ENCODE measurements around the gene ZNG1B.
"Not testable (repeated sequence)": the region's sequence is repeated elsewhere in the genome, so short reads cannot be mapped to it uniquely, and the experiment has no call there.

The ZNG1B gene

DNA sequence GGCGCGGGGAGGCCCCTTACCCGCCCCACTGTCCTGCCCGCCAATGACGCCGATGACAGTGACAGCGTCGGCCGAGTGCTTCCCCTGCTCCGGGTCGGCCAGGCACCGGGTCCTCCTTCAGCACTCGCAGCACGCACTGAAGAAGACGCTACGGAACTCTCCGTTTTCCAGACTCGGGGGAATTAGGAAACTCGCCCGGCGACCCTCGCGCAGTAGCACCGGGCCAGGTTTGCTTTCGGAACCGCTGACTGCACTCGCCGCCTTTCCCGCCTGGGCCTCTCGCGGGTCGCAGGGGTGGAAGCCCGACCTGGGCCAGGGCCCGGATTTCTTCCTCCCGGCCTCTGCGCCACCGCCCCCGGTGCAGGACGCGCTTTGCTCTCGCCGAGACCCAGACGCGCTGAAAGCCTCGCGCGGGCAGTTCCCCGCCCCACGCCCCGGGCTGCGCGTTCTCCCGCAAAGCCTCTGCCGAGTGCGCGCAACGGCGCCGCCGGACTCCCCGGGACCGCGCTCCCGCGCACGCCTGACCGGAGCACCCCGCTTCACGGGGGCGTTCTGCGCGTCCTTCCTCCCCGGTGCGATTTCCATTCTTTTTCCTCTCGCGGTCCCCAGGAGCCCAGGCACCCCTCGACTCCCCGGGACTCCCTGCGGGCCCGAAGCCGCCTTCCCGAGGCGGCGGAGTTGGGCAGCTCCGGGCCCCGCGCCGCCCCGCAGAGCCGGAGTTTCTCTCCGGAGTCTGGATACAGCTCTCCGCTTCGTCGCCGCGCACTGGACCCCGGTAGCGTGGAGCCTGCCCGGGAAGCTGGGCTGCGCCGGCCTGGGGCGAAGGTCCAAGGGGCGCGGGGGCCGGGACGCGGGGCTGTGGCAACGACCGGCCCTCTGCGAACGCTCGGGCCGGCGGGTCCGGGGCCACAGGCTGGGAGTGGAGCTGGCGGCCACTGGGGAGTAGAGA lies 65.9 kb downstream of the ZNG1B start:
- not testable (repeated sequence) for DNase-seq (ENCODE audit: low spot score)

DNA sequence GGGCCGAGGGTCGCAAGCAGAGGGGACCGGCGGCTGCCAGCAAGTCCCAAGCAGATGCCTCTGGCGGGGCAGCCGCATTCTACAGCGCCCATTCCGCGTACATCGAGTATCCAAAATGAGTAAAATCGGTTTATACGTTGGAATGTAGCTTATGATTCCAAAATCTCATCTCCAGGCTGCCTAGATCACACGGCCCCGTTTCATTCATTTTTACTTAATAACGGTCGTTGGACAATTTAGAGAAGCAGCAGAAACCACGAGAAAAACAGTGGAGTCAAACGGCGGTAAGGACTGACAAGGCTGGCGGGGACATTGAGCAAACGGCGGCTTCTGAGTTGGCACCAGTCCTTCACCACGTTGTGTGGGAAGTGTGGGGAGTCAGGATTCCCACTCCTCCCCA lies 66.6 kb downstream of the ZNG1B start:
- not testable (repeated sequence) for DNase-seq (ENCODE audit: low spot score)

DNA sequence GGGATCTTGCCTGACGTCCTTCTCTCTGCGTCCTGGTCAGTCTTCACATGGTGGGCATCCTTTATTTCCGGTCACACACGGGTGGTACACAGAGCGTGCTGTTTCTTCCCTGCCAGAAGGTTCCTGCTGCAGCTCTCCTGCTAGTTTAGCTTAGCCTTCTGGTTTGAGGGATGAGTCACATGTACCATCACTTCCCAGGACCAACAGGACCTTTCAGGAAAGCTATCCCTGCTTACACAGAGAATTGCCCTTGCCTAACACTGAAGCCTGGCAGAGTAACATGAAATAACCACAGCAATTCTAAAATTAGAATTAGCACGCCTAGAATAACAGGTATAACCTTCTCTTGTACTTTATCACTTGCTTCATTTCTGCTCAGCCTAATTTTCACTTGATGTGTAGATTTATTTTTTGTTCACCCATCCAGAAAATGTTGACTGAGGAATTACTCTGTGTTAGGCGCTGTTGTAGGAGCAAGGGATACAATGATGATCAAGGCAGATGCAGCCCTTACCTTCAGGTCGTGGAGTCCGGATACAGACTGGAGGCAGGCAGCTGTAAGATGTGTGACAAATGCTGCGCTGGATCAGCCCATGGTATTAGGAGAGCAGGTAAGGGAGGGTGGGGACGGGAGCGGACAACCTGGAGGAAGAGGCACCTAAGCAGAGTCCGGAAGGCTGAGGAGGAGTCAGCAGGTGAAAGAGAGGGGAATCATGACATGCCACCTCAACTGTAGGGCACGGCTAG lies 70.1 kb downstream of the ZNG1B start:
- DNase-seq (ENCODE audit: low spot score) = not testable (repeated sequence)

- DNase-seq (ENCODE audit: low spot score) = not testable (repeated sequence)
These were observed 70.7 kb downstream of the ZNG1B start for GRCh38 chr2:113508187-113508586.

GRCh38 chr2:113510913-113511312 lies 73.4 kb downstream of the ZNG1B start:
- not testable (repeated sequence) for DNase-seq (ENCODE audit: low spot score)

- not testable (repeated sequence) for DNase-seq (ENCODE audit: low spot score)
These were observed 74.4 kb downstream of the ZNG1B start for GRCh38 chr2:113511859-113512258.

- DNase-seq (ENCODE audit: low spot score) = not testable (repeated sequence)
These were observed 78.0 kb downstream of the ZNG1B start for GRCh38 chr2:113515457-113515856.

DNA sequence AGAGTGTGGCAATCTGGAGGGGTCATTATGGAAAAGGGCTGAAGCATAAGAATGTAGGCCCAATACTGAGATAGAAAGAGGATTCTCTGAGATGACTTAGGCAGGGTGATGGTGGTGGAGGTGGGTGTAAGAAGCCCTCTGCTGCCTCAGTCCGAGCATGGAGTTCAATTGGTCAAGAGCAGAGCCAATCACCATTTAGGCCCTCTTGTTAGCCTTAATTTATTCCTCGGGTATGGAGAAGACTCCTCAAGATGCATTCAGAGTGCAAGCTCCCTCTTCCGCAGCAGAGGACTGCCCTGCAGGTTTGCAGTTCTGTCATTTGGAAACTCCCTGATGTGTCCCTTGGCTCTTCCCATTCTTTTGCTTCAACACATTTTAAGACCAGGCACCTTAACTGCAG lies 78.5 kb downstream of the ZNG1B start:
- not testable (repeated sequence) for DNase-seq (ENCODE audit: low spot score)

DNA sequence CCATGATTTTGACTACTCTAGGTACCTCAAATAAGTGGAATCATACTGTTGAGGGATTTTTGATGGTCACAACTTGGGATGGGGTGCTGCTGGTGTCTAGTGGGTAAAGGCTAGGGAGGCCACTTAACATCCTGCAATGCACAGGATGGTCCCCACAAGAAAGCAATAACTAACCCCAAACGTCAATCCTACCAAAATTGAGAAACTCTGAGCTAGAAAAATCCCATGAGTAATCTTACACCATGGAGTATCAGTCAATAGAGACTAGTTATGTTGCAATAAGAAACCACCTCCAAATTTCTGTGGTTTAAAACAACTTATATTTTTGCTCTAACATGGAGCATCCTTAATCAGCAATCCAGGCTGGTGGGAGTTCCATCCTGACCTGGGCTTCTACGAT lies 79.5 kb downstream of the ZNG1B start:
- DNase-seq (ENCODE audit: low spot score) = not testable (repeated sequence)

DNA sequence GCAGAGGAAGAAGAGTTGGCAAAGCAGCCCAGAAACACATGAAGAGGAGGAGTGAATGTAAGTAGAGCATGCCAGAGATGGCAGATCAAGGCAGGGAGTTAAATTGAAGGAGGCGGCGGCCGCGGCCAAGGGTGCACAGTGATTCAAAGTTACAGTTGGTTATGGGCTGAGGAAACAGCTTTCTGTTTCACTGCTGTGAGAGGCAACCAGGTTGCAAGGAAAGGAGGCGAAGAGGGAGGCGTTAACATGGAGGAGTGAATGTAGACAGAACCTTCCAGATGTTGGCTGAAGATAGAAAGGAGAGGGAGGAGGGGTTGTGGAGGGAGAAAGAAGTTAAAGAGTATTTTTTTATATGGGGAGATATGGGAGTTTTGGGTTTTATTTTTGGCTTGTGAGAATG lies 83.3 kb downstream of the ZNG1B start:
- DNase-seq (ENCODE audit: low spot score) = not testable (repeated sequence)

DNA sequence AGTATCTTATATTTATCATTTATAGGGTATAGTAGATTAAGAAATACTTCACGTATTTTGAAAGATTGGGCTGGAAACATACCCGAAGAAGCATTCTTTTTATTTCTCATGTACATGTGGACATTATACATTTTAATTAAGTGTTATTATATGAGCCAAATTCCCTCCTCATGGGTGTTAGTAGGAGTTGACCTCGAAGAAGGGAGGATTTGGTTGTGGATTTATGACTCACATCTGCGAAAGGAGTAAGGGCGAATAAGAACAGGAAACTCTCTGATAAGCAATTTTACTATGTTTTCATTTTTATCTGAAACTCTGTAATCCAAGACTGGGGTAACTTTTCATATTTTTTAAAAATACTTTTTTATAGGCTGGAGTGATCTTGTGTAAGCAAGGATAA lies 84.0 kb downstream of the ZNG1B start:
- not testable (repeated sequence) for DNase-seq (ENCODE audit: low spot score)

GRCh38 chr2:113524986-113525385 lies 87.5 kb downstream of the ZNG1B start:
- DNase-seq (ENCODE audit: low spot score) = not testable (repeated sequence)

DNA sequence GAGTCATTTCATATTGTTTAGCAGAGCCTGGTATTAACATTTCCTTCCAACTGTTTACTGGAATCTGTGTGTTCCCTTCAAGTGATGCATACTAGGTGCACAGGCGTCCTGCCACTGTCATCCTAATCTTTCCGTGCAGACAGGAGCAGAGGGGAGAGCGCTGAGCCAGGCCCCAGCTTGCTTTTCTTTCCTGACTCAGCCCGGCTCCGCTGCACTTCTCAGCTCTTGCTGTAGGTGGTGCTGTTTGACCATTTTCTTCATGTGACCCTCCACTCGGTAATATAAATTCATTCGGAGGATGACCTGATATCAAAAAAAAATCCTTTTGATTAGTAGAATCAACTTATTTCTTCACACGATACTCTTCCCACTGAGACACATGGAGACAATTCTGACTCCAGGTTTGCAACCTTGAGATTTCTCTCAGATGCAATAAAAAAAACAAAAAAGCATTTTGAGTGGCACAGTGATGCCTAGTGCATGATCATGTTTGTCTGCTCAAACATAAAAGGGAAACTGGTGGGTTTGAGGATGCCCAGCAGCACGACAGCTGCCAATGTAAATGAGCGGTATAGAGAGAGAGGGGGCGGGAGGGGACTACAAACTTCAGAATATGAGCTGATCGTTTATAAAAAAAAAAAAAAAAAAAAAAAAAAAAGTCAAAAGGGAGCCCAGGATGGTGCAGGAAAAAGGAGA lies 90.0 kb downstream of the ZNG1B start:
- DNase-seq (ENCODE audit: low spot score) = not testable (repeated sequence)

- DNase-seq (ENCODE audit: low spot score) = not testable (repeated sequence)
These were observed 90.6 kb downstream of the ZNG1B start for GRCh38 chr2:113528126-113528525.

DNA sequence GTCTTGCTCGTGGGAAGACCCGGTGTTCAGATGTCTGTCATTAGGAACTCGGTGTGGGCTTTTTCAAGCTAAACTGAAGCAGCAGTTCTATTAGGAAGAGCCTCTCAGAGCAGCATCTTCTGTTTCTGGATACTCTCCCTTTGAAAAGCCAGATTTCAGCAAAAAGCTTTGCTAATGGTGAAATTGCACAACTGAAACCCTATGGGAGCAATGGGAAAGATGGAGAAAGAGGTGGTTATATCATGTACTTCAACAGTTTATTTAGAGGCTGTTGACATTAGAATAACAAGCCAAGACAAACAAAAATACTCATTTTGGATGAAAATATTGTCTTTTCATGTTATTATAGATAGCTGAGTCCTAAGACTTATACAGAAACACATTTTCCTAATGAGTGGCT lies 91.4 kb downstream of the ZNG1B start:
- not testable (repeated sequence) for DNase-seq (ENCODE audit: low spot score)

- DNase-seq (ENCODE audit: low spot score) = not testable (repeated sequence)
These were observed 95.5 kb downstream of the ZNG1B start for GRCh38 chr2:113532991-113533390.

- DNase-seq (ENCODE audit: low spot score) = not testable (repeated sequence)
These were observed 99.1 kb downstream of the ZNG1B start for GRCh38 chr2:113536573-113536972.

- DNase-seq (ENCODE audit: low spot score) = not testable (repeated sequence)
These were observed 103.3 kb downstream of the ZNG1B start for GRCh38 chr2:113540834-113541203.

GRCh38 chr2:113541204-113541975 lies 103.9 kb downstream of the ZNG1B start:
- not testable (repeated sequence) for DNase-seq (ENCODE audit: low spot score)

- DNase-seq (ENCODE audit: low spot score) = not testable (repeated sequence)
These were observed 104.5 kb downstream of the ZNG1B start for GRCh38 chr2:113541976-113542485.

DNA sequence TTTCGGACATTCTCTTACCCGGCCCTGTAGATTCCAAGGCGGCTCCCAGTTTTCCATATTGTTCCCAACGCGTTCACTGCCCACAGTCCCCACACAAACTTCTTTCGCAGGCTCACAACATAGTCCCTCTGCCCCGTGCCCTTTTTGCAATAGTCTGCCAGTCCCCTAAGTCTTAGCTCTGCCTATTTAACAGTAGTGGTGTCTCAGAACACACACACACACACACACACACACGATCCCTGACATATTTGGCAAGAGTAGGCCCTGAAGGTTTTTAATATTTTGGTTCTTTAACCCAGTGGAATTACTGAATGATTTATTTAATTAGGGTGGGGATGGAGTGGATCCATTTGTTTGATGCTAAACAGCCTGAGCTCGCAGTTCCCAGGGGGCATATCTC lies 105.0 kb downstream of the ZNG1B start:
- not testable (repeated sequence) for DNase-seq (ENCODE audit: low spot score)

All from pons (tissue), 1 donor.